Stimulated activated naive CD8-positive, alpha-beta T cell treated with anti-CD3 and anti-CD28 coated beads, Interleukin-15, Interleukin-2, amounts not matched to agents 100 ng/mL and 50 ng/mL, for 24 hours (primary cell): ENCODE results near the gene DDX46.
"Not testable (repeated sequence)": the region's sequence is repeated elsewhere in the genome, so short reads cannot be mapped to it uniquely, and the experiment has no call there.

Experiments used
- H3K27ac Mint-ChIP-seq: one replicate; pipeline ENCODE4 v1.8.0; 2021; ENCODE audit warnings: mild to moderate bottlenecking, mixed read lengths
- H3K27me3 Mint-ChIP-seq: one replicate; pipeline ENCODE4 v1.8.0; 2021; ENCODE audit warnings: mixed read lengths
- H3K36me3 Mint-ChIP-seq: one replicate; pipeline ENCODE4 v1.8.0; 2021; ENCODE audit warnings: low read depth, mixed read lengths
- H3K4me1 Mint-ChIP-seq: one replicate; pipeline ENCODE4 v1.8.0; 2021; ENCODE audit warnings: low read depth, mixed read lengths
- H3K4me3 Mint-ChIP-seq: one replicate; pipeline ENCODE4 v1.8.0; 2021; ENCODE audit warnings: mild to moderate bottlenecking, mixed read lengths
- H3K9me3 Mint-ChIP-seq: one replicate; pipeline ENCODE4 v1.8.0; 2021; ENCODE audit warnings: mixed read lengths

Gene DDX46

DNA sequence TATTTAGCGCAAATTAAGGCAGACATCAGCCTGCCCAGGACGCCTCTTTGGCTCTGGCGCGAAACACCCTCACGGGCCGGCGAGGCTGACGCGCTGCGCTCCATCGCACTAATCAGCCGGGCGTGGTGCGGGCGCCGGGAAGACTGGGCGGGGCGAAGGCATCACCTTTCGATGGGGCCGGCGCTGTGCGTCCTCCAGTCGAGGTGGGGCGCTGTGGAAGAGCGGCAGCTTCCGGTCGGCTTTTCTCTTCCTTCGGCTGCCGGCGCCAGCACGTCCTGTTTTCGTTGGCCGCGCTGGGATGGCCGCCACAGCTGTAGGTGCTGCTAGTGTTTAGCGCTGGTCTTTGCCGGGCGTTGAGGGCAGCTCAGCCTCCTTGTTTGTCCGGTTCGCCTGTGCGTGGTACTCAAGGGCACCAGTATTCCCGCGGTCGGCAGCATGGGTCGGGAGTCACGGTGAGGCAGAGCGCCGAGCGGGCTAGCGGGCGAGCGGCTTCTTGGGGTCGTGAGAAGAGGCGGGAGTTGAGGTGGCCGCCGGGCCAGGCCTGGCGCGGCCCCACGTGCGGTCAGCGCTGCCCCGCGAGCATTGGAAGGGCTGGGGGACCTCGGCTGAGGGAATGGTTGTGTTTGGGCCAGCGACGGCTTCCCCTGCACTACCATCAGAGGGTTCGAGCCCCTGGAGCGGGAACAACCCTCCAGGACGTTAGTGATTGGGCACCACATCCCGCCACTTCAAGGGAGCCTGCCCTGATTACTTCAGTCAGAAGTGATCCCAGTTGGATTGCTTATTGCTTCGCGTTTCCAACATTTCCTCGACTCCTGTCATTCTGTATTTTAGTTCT lies at the start of gene DDX46:
DDX46 (plus strand) TSS at position 276 of the 838 bp plus-strand sequence; CDS start at position 436, 160 bp downstream.
- Mint-ChIP-seq H3K36me3 (peaks cover 24% of the 10 kb centered on the region), H3K27ac (peak within 1 kb of the TSS; percentile 93), H3K4me1 (peaks cover 37% of the 10 kb centered on the region), H3K4me3 (peak within 1 kb of the TSS; percentile 100), H3K27me3 (no peaks in the 10 kb centered on the region), H3K9me3 (no peaks in the 10 kb centered on the region)

GRCh38 chr5:134714120-134714519 lies 44.5 kb upstream of the DDX46 start:
- Mint-ChIP-seq H3K9me3 (no peaks in the 10 kb centered on the region), H3K4me3 (no peak overlapping the region), H3K27ac (no peak overlapping the region), H3K27me3 (no peaks in the 10 kb centered on the region), H3K36me3 (peaks cover 53% of the 10 kb centered on the region), H3K4me1 (no peaks in the 10 kb centered on the region)

DNA sequence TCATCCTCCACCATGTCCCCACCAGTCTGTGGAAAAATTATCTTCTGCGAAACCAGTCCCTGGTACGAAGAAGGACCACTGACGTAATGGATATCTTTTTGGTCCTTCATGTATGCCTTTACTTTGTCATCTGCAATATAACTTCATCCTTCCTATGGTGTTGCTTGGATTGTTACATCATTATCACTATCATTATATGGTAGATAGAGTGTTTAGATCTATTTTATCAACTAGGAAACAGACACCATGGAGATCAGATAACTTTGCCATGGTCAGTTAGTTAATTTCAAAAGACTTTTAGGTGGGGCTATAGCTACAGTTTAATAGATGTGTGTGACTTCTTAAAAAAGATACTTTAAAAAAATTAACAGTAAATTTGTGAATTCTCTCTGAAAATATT lies 44.0 kb upstream of the DDX46 start:
- Mint-ChIP-seq H3K27ac (no peak overlapping the region), H3K27me3 (no peaks in the 10 kb centered on the region), H3K4me3 (no peak overlapping the region), H3K9me3 (no peaks in the 10 kb centered on the region), H3K4me1 (no peaks in the 10 kb centered on the region), H3K36me3 (peaks cover 49% of the 10 kb centered on the region)

GRCh38 chr5:134715466-134715865 lies 43.1 kb upstream of the DDX46 start:
- not testable (repeated sequence) for H3K4me1 Mint-ChIP-seq, H3K27ac Mint-ChIP-seq, H3K4me3 Mint-ChIP-seq, H3K27me3 Mint-ChIP-seq, H3K9me3 Mint-ChIP-seq
- H3K36me3 Mint-ChIP-seq = peaks cover 45% of the 10 kb centered on the region

DNA sequence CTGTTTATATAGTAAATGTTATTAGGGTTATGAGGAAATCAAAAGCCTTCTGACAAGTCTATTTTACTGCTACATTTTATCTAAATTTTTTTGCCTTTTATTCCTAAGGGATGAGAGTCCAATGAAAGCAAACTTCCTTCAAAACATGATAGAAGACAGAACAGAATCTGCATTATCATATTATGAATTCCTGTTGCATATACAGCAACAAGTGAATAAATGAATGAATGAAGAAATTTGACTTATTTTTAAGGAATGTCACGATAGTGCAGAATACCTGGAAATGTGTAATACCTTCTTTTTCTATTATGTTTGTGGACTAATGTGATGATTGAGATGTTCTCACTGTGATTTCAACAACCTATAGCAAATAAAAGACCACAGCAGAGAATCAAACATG lies 33.7 kb upstream of the DDX46 start:
- H3K27ac Mint-ChIP-seq = no peak overlapping the region
- H3K36me3 Mint-ChIP-seq = peaks cover 21% of the 10 kb centered on the region
- H3K27me3 Mint-ChIP-seq = no peaks in the 10 kb centered on the region
- H3K4me3 Mint-ChIP-seq = no peak overlapping the region
- no peaks in the 10 kb centered on the region for H3K4me1 Mint-ChIP-seq
- H3K9me3 Mint-ChIP-seq = no peaks in the 10 kb centered on the region

- Mint-ChIP-seq H3K27me3 (no peaks in the 10 kb centered on the region), H3K9me3 (no peaks in the 10 kb centered on the region), H3K36me3 (no peaks in the 10 kb centered on the region), H3K4me1 (peaks cover 5% of the 10 kb centered on the region), H3K4me3 (no peak overlapping the region), H3K27ac (no peak overlapping the region)
Observed at GRCh38 chr5:134732819-134733218, 25.8 kb upstream of the DDX46 start.

DNA sequence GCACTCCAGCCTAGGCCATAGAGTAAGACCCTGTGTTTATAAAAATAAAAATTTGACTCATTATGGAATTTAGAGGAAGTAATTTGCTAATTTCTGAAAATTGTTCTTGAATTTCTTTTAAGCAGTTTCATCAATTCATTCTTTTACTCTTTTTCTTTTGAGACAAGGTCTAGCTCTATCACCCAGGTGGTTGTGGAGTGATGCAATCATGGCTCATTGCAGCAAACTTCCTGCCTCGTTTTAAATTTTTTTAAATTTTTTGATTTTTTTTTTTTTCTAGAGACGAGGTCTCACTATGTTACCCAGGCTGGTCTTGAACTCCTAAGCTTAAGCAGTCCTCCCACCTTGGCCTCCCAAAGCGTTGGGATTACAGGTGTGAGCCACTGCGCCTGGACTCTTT lies 23.3 kb upstream of the DDX46 start:
- no peaks in the 10 kb centered on the region for H3K36me3 Mint-ChIP-seq
- no peaks in the 10 kb centered on the region for H3K9me3 Mint-ChIP-seq
- no peaks in the 10 kb centered on the region for H3K27me3 Mint-ChIP-seq
- peaks cover 16% of the 10 kb centered on the region for H3K4me1 Mint-ChIP-seq
- H3K4me3 Mint-ChIP-seq = no peak overlapping the region
- no peak overlapping the region for H3K27ac Mint-ChIP-seq

DNA sequence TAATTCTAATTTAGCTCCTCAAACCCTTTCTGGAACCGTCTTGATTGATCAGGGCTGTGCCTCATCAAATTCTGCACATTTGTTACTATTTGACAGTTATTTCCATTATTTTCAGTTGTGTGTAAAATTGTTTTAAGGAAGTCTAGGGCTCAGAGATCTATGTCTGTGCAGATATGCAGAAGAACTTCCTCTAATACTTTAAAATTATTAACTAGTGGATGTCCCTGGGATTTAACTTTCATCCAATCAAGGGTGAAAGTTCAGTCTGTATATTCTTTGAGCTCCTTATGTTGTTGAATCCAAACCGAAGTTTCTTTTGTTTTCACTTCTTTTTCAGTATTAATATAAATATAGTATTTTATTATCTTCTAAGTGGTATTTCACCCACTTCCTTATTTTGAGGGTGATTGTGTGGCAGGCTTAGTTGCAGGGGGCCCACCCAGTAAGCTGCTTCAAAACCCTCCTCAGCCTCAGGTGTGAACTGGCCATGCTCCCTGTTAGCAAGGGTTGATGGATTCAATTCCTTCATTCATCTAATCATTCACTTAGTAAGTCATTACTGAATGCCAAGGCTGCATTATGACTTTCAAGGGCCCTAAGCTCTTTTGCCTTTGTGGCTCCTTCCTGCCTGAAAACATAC lies 22.3 kb upstream of the DDX46 start:
- peaks cover 3% of the 10 kb centered on the region for H3K36me3 Mint-ChIP-seq
- no peak overlapping the region for H3K4me3 Mint-ChIP-seq
- H3K27me3 Mint-ChIP-seq = no peaks in the 10 kb centered on the region
- H3K4me1 Mint-ChIP-seq = peaks cover 22% of the 10 kb centered on the region
- no peaks in the 10 kb centered on the region for H3K9me3 Mint-ChIP-seq
- no peak overlapping the region for H3K27ac Mint-ChIP-seq

DNA sequence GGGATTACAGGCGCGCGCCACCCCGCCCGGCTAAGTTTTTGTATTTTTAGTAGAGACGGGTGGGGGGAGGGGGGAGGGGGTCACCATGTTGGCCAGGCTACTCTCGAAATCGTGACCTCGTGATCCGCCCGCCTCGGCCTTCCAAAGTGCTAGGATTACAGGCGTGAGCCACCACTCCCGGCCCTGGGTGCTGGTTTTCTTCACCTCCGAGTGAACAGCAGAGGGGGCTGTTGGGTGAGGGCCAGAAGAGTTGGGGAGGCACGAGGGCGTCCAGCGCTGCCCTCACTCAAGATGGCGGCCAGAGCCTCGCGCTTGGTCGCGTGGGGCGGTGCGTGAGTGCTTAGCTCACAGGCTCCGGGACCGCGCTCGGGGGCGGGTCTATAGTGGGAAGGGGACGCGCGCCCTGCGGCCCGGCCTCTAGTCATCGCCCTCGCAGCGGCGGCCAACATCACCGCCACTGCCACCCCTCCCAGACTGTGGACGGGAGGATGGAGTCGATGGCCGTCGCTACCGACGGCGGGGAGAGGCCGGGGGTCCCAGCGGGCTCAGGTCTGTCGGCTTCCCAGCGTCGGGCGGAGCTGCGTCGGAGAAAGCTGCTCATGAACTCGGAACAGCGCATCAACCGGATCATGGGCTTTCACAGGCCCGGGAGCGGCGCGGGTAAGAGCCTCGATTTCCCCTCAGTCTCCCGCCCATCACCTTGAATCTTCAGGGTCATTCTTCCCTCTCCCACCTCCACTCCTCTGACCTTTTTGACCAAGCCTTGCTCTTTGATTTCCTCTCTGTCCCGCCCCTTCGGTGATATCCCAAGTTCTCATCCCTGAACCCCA lies 20.2 kb upstream of the DDX46 start, which contains the start of gene CAMLG:
CAMLG (plus strand) TSS at position 416 of the 830 bp plus-strand sequence; CDS start at position 489, 73 bp downstream.
- Mint-ChIP-seq H3K9me3 (no peaks in the 10 kb centered on the region), H3K4me1 (peaks cover 28% of the 10 kb centered on the region), H3K4me3 (peak within 1 kb of the TSS; percentile 98), H3K27me3 (no peaks in the 10 kb centered on the region), H3K36me3 (peaks cover 8% of the 10 kb centered on the region), H3K27ac (peak within 1 kb of the TSS; percentile 96)

DNA sequence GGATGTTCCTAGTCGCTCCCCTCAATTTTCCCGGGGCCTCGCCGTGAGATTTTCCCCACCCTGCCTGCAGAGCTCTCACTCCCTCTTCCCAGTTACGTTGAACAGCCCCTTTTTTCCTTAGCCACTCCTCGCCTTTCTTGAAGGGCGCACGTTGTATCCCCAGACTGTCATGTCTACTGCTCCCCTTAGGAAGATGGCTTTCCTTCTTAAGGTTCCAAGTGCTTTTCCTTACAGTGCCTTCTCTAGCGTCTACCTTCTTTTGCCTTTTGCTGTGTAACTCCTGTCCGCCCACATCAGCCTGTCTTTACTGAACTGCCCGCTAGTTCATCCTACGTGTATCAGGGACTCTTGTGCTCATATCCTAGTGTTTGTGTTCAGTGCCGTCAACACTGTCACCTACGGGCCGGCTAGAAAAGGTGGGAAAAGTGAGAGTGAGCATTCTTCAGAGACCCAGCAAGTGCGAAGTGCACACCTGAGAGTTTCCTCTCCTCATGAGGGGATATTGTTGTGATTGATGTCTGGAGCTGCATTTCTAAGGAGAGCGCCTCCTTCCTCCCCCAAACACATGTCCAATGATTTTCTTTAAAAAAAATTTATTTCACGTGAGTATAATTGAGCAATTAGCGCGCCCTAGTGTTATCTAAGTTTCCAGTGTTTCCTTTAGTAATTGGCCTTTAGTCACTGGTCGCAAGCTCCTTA lies 19.5 kb upstream of the DDX46 start:
- peak overlapping the region; percentile 96 for H3K27ac Mint-ChIP-seq
- H3K36me3 Mint-ChIP-seq = peaks cover 8% of the 10 kb centered on the region
- H3K27me3 Mint-ChIP-seq = no peaks in the 10 kb centered on the region
- H3K4me1 Mint-ChIP-seq = peaks cover 28% of the 10 kb centered on the region
- peak overlapping the region; percentile 98 for H3K4me3 Mint-ChIP-seq
- no peaks in the 10 kb centered on the region for H3K9me3 Mint-ChIP-seq

GRCh38 chr5:134741052-134741451 lies 17.5 kb upstream of the DDX46 start:
- no peak overlapping the region for H3K4me3 Mint-ChIP-seq
- H3K27ac Mint-ChIP-seq = no peak overlapping the region
- H3K4me1 Mint-ChIP-seq = peaks cover 28% of the 10 kb centered on the region
- H3K9me3 Mint-ChIP-seq = no peaks in the 10 kb centered on the region
- H3K27me3 Mint-ChIP-seq = no peaks in the 10 kb centered on the region
- peaks cover 12% of the 10 kb centered on the region for H3K36me3 Mint-ChIP-seq

DNA sequence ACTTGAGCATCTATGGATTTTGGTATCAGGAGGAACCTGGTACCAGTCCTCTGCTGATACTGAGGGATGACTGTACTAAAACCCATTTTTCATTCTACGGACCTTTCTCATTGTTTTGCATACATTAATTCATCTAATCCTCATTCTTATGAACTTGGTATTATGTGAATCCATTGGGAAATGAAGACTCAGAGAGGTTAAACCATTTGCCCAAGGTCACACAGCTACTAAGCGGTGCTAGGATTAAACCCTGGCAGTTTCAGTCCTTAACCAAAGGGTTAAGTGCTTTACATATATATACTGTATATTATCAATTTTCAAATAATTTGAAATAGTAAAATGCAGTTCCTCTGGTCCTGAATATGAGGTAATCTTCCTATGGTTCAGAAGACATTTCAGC lies 16.4 kb upstream of the DDX46 start:
- Mint-ChIP-seq H3K4me1 (peaks cover 28% of the 10 kb centered on the region), H3K27ac (no peak overlapping the region), H3K4me3 (no peak overlapping the region), H3K27me3 (no peaks in the 10 kb centered on the region), H3K36me3 (peaks cover 12% of the 10 kb centered on the region), H3K9me3 (no peaks in the 10 kb centered on the region)

- peak overlapping the region; percentile 43 for H3K27ac Mint-ChIP-seq
- no peaks in the 10 kb centered on the region for H3K27me3 Mint-ChIP-seq
- H3K9me3 Mint-ChIP-seq = no peaks in the 10 kb centered on the region
- H3K36me3 Mint-ChIP-seq = peaks cover 21% of the 10 kb centered on the region
- H3K4me1 Mint-ChIP-seq = no peaks in the 10 kb centered on the region
- no peak overlapping the region for H3K4me3 Mint-ChIP-seq
Observed at GRCh38 chr5:134749415-134749814, 9.2 kb upstream of the DDX46 start.

- Mint-ChIP-seq H3K27me3 (no peaks in the 10 kb centered on the region), H3K4me1 (peaks cover 37% of the 10 kb centered on the region), H3K27ac (peak overlapping the region; percentile 90), H3K9me3 (no peaks in the 10 kb centered on the region), H3K4me3 (peak overlapping the region; percentile 100), H3K36me3 (peaks cover 18% of the 10 kb centered on the region)
Observed at GRCh38 chr5:134758176-134758503, 439 bp upstream of the DDX46 start.
